Transverse colon (tissue), 4 donors: ENCODE measurements around the gene OR6Q1. TPM values are rescaled to one million over a fixed set of nuclear protein-coding genes. Genes with fewer than 3 reads are reported as not detected.

ENCODE experiments used
- DNase-seq: peaks from one replicate; pipeline ENCODE4 v3.0.0-alpha.2; 2019
- H3K27ac ChIP-seq, 4 donors: fragments of 200-600 bp; sonication (generic); 2 replicates each; pipeline ENCODE4 v1.5.1; 2016 to 2018; ENCODE audit warnings: inconsistent platforms in 4 of 4
- H3K27me3 ChIP-seq: fragments of 200-600 bp; sonication (generic); 2 replicates; pipeline ENCODE4 v1.5.1; 2017; ENCODE audit warnings: inconsistent platforms
- H3K36me3 ChIP-seq, 4 donors: fragments of 200-600 bp; sonication (generic); 2 replicates each; pipeline ENCODE4 v1.5.1; 2017 to 2019; ENCODE audit warnings: inconsistent platforms in 4 of 4
- H3K4me1 ChIP-seq, 4 donors: fragments of 200-600 bp; sonication (generic); 2 replicates each; pipeline ENCODE4 v1.5.1; 2017 to 2020; ENCODE audit warnings: inconsistent platforms in 4 of 4
- H3K4me3 ChIP-seq, 4 donors: fragments of 200-600 bp; sonication (generic); 1 replicate in 1 of 4; 2 replicates in 3 of 4; pipeline versions ENCODE4 v1.5.1 to v1.6.1; 2017 to 2019; ENCODE audit warnings: inconsistent platforms in 4 of 4
- H3K9me3 ChIP-seq, 2 donors: fragments of 200-600 bp; sonication (generic); 2 replicates each; pipeline ENCODE4 v1.5.1; 2017 to 2019; ENCODE audit warnings: inconsistent platforms in 2 of 2
- CTCF ChIP-seq, 5 experiments: fragments of 200-600 bp in 3 of 5; fragments of 450-650 bp in 2 of 5; sonication (generic) in 3 of 5; IDR thresholded peaks; 1 replicate in 2 of 5; 2 replicates in 3 of 5; pipeline ENCODE4 v1.5.1; 2016 to 2017; ENCODE audit warnings: antibody characterized with exemption in 5 of 5, inconsistent platforms in 3 of 5, mild to moderate bottlenecking in 2 of 5, moderate library complexity in 1 of 5
- EP300 ChIP-seq: sonication (generic); formaldehyde crosslinking; IDR thresholded peaks from one replicate; pipeline ENCODE4 v1.6.1; 2017; ENCODE audit warnings: antibody characterized with exemption, low read depth
- POLR2A ChIP-seq: fragments of 450-650 bp; IDR thresholded peaks from one replicate; pipeline ENCODE4 v1.6.1; 2016; ENCODE audit warnings: antibody characterized with exemption, mild to moderate bottlenecking, moderate library complexity
- POLR2AphosphoS5 ChIP-seq, 3 donors: sonication (generic); formaldehyde crosslinking; IDR thresholded peaks; one replicate each; pipeline ENCODE4 v1.6.1; 2016; ENCODE audit warnings: antibody characterized with exemption in 3 of 3
- WGBS, 2 donors: methylation state at CpG; one replicate each; pipeline ENCODE4 v1.1.5; 2018; ENCODE audit warnings: low coverage in 1 of 2; 5-methylcytosine and 5-hydroxymethylcytosine counted together
- in situ Hi-C, 4 donors: fragments of 200-750 bp; cut with MboI; loops; one replicate each; pipeline versions ENCODE4 v1.15.0 to v1.15.1; 2017; ENCODE audit warnings: low sequenced_read_pairs in 3 of 4, low pct_ligation_motif_present in 1 of 4, low pct_unique_long_range_greater_than_20kb in 1 of 4
- intact Hi-C: fragments of 100-400 bp; cut with DNase I; formaldehyde crosslinking; loops from one replicate; pipeline ENCODE4 v1.15.1; 2023; ENCODE audit warnings: low total_unique reads
- total RNA-seq, 4 donors: library from RNA; depleted of rRNA; stranded (reverse); fragments of >200 nt; gene quantifications; one replicate each; pipeline ENCODE4 v1.1.0, GENCODE V29; 2016

OR6Q1 gene
- total RNA-seq, 4 donors from 2014 or later: not detected

DNA sequence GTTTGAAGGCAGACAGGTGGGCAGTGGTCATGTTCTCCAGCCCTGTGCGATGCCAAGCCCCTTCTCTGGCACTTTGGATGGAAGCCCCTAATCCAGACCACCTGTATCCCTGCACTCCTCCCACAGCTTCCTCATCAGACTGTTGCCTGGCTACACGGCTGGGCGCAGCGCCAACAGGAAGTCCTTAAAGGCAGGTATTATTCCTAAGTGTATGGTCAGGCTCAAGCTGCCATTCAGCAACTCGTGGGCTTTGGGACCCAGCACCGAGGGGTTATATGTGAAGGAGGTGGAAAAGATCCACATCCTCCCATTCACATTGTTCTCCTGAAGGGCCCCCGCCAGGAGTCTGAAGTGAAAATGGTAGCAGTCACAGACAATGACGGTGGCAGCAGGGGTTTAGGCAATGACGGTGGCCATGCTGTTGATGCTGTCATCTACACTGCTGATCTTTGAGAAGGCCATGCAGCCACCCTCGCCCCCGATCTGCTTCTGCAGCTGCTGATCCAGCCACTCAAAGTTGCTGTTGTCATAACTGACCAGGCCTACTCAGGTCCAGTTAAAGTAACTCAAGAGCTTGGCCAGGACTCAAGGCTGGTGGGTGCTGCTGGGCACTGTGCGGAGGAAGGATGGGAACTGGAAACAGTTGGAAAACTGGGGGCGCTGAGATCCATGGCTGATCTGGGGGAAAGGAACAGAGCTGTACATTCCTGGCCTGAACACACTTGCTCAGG, 27.7 kb downstream of the OR6Q1 start:
- peaks cover 0 to 4% (median 0%) of the 10 kb centered on the region in 4 donors for H3K4me1 ChIP-seq
- in situ Hi-C loops (no loop called here), intact Hi-C loops (no loop called here)
- TF ChIP-seq CTCF (IDR thresholded peaks at IDR 0.05) (no peak), POLR2AphosphoS5 (IDR thresholded peaks at IDR 0.05) (no peak), EP300 (no peak), POLR2A (no peak)
- H3K27ac ChIP-seq: peak overlapping the region in 3 of 4 donors; percentile 0 to 32 (median 22)
- no peaks in the 10 kb centered on the region for H3K9me3 ChIP-seq
- no peaks in the 10 kb centered on the region for H3K27me3 ChIP-seq
- WGBS, 2 donors: 0 to 62% methylated on average over 1 to 13 of the region's 13 CpGs
- peak; percentile 68 for DNase-seq
- no peaks in the 10 kb centered on the region for H3K36me3 ChIP-seq
- no peak overlapping the region for H3K4me3 ChIP-seq

DNA sequence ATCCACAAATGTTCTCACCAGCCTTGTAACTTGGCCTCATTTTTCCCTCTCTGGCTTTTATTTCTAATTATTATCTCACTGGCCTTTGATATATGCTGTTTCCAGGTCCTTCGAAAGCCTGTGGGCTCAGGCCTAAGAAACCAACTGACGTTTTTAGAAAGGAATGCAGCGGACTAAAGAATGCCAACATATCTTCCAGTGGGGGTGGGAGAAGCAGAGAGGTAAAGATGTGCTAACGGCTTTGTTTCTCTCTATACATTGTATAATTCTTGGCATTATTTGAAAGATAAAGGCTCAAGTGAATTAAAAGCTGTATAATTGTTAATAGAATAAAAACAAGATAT, 28.2 kb downstream of the OR6Q1 start:
- peak overlapping the region in 3 of 4 donors; percentile 0 to 32 (median 22) for H3K27ac ChIP-seq
- no peak overlapping the region for H3K4me3 ChIP-seq
- H3K9me3 ChIP-seq: no peaks in the 10 kb centered on the region
- in situ Hi-C loops: no loop called here
- intact Hi-C loops: no loop called here
- H3K27me3 ChIP-seq: no peaks in the 10 kb centered on the region
- no peak for TF ChIP-seq EP300
- TF ChIP-seq CTCF (IDR thresholded peaks at IDR 0.05): no peak
- no peak for TF ChIP-seq POLR2AphosphoS5 (IDR thresholded peaks at IDR 0.05)
- TF ChIP-seq POLR2A: no peak
- H3K36me3 ChIP-seq: no peaks in the 10 kb centered on the region
- DNase-seq: no peak
- peaks cover 0 to 4% (median 0%) of the 10 kb centered on the region in 4 donors for H3K4me1 ChIP-seq
- 40 to 51% methylated on average over 4 of the region's 4 CpGs for WGBS, 2 donors

DNA sequence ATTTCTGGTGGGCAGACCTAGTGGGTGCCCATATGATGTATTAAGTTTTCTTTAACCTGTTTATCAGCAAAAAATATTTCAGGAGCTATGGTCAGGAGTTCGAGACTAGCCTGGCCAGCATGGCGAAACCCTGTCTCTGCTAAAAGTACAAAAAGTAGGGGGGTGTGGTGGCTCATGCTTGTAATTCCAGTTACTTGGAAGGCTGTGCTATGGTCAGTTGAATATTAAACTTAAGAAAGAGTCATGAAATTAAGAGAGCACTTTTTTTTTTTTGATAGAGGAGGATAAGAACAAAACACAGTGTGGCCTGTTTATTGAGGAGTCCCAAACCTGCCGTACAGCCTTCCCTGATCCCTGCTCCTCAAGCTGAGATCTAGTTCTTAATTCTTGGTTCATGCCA, 29.8 kb downstream of the OR6Q1 start:
- no peaks in the 10 kb centered on the region for H3K27me3 ChIP-seq
- in situ Hi-C loops: no loop called here
- no peaks in the 10 kb centered on the region for H3K36me3 ChIP-seq
- no peak overlapping the region for H3K4me3 ChIP-seq
- intact Hi-C loops: no loop called here
- DNase-seq: no peak
- no peak overlapping the region for H3K27ac ChIP-seq
- H3K4me1 ChIP-seq: peaks cover 0 to 4% (median 0%) of the 10 kb centered on the region in 4 donors
- no peak for TF ChIP-seq EP300
- TF ChIP-seq POLR2AphosphoS5 (IDR thresholded peaks at IDR 0.05): no peak
- TF ChIP-seq CTCF (IDR thresholded peaks at IDR 0.05): no peak
- no peak for TF ChIP-seq POLR2A
- H3K9me3 ChIP-seq: no peaks in the 10 kb centered on the region
- WGBS, 2 donors: 63 to 79% methylated on average over 1 to 3 of the region's 3 CpGs

DNA sequence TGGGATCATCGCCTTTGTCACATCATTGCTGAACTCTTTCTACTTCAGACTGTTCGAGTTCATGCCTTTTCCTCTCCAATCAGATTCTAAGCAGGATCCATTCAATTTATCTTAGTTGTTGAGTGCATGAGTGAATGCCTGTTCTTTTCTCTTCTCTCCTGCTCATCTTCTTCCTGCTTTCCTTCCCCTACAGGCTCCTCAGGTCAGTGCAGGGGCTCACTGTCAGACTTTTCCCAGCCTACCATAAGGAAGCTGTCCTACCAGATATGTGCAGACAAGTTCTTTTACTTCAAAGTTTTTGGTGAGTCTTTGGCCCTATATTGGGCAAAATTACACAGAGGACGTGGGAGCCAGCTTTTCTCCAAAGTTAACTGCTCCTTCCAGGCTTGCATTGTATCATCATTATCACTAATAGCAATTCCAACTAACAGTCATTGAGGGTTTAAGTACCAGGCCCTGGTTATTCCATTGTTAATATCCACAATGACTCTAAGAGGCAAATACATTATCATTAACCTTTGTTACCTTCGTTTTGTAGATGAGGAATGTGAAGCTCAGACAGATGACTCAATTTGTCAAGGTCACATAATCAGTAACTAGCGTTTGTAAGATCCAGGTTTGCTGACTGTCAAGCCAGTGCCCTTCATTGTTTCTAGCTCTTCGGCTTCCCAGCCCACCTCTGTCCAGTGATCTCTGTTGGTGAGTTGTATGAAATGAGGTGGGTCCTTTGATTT, 30.4 kb downstream of the OR6Q1 start:
- no peak overlapping the region for H3K4me3 ChIP-seq
- no peaks in the 10 kb centered on the region for H3K9me3 ChIP-seq
- H3K4me1 ChIP-seq: peaks cover 0 to 4% (median 0%) of the 10 kb centered on the region in 4 donors
- H3K27ac ChIP-seq: no peak overlapping the region
- in situ Hi-C loops (no loop called here), intact Hi-C loops (no loop called here)
- WGBS, 2 donors: 60 to 63% methylated on average over 3 to 6 of the region's 6 CpGs
- H3K27me3 ChIP-seq: no peaks in the 10 kb centered on the region
- TF ChIP-seq POLR2A (no peak), CTCF (IDR thresholded peaks at IDR 0.05) (peak in 1 of 5 experiments; percentile 4)
- no peak for DNase-seq
- no peaks in the 10 kb centered on the region for H3K36me3 ChIP-seq
